ENCODE results near the gene LAMTOR2.

The LAMTOR2 gene

DNA sequence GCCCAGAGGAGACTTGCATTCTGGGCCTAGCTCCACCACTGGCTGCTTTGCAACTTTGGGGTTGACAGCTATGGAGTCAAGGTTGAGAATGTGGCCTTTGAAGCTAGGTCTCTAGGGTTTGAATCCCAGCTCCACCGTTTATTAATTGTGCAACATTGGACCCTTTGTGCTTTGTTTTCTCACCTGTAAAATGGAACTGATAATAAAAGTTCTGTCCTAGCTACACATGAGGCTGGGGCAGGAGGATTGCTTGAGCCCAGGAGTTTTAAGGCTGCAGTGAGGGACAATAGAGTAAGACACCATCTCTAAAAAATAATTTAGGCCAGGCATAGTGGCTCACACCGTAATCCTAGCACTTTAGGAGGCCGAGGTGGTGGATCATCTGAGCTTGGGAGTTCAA is 44.7 kb downstream of the LAMTOR2 start:
- DNase-seq: no peak

DNA sequence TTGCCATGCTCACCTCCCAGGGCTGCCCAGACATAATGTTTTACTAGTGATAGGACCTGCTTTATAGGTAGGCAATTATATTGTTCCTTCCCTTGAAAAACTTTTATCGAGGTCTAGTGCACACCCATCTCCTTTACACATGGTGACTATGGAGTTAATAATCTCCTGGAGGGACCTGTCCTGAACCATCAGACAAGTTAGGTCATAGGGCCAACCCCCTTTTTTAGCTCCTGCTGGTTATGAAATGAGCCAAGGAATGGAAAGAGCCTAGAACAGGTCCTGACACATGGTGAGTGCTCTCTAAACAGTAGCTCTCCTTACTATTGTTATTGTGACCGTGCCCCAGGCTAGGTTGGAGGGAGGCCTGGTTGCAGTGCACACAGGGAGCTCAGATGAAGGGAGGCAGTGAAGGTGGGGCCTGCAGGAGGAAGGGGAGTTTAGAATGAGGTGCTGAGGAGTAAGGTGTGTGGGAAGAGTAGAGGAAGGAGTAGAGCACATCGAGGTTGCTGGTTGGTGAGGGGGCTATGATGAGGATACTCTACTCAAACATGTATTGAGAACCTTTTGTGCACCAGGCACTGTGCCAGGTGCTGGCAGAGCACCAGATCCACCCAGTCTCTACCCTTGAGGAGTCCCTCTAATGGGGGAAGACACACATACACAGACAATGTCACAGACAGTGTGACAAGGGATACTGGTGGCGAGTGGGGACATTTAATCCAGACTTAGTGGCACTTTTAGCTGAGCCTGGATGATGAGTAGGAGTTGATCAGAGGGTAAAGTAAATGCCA is 45.8 kb downstream of the LAMTOR2 start:
- DNase-seq: no peak

DNA sequence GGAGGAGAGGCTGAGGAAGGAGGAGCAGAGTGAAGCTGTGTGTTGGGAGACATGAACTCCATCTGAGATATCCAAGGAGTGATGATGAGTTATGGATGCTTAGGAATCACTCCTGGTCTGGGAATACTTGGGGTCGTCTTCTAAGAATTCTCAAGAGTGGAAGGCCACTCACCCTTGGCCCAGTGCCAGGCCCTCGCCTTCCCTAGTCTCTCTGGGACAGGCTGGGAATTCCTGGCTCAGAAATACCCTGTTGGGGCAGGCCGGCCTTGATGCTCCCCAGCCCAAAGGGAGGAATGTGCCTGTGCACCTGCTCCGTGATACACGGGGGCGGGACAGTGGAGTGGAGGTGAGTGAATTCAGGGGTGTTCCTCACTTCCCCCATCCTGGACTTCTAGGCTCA is 47.3 kb downstream of the LAMTOR2 start:
- DNase-seq: no peak

- no peak for DNase-seq
Observed at GRCh38 chr1:156102633-156103511, 48.3 kb downstream of the LAMTOR2 start.

DNA sequence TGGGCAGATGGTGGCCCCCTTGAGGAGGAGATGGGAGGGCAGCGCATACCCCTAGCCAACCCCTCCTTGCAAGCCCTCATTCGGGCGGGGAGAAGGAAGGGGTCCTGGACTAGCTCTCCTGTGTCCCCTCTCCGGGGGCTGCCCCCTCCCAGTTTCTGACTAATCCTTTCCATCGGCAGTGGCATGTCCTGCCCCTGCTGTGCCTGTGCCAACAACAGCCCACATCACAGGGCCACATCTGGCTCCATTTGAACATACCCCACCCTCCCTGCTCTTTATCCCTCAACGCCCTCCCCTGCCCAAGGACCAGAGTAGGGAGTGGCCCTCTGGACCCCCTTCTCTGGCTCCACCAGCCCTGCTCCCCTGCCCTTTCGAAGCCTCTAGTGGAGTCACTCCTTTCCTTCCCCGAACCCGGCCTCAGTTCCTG is 49.0 kb downstream of the LAMTOR2 start:
- DNase-seq: no peak

- DNase-seq: no peak
Observed at GRCh38 chr1:156104065-156104810, 49.7 kb downstream of the LAMTOR2 start.

- no peak for DNase-seq
Observed at GRCh38 chr1:156104861-156105832, 50.6 kb downstream of the LAMTOR2 start.

GRCh38 chr1:156106624-156107488 is 52.3 kb downstream of the LAMTOR2 start:
- no peak for DNase-seq

DNA sequence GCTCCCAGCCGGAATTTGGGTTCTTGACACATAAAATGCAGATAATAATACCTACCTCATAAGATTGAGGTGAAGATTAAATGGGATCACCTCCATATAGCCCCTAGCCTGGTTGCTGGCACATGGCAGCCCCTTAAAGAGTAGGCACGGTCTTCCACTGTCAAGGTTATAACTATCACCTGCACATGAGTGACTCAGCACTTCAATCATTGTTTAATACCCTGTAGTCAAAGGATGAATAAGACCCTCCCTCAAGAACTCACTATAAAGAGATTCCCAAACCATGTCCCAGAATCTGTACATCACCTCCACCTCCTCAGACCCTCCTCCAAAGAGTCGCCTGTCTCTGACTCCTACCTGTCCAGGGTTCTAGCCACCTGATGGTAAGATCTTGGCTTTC is 53.5 kb downstream of the LAMTOR2 start:
- DNase-seq: no peak

Data from NCI-H446 treated with DMSO at 0.1 percent for 48 hours (cell line).